H1 (cell line): ENCODE data around the gene TMEM272. TPM values are rescaled to one million over a fixed set of nuclear protein-coding genes. Genes with fewer than 3 reads are reported as not detected.

Experiments
- ASH2L ChIP-seq: fragments of 200-600, 300-600 bp; sonication (generic); IDR thresholded peaks from one replicate; pipeline ENCODE4 v1.7.1; 2017; ENCODE audit warnings: low read length
- BACH1 ChIP-seq: IDR thresholded peaks from 2 replicates; pipeline ENCODE4 v1.6.1; 2012; ENCODE audit warnings: low read length, improper control_type of control experiment
- CBX8 ChIP-seq: fragments of 300-800, 300-1000 bp; sonication (generic); IDR thresholded peaks from 2 replicates; pipeline ENCODE4 v1.7.1; 2016; ENCODE audit warnings: low read depth, low read length, borderline replicate concordance
- CREB1 ChIP-seq: IDR thresholded peaks from 2 replicates; pipeline ENCODE4 v1.6.1; 2012; ENCODE audit warnings: inconsistent platforms
- EGR1 ChIP-seq: IDR thresholded peaks from 2 replicates; pipeline ENCODE4 v1.6.1; 2011; ENCODE audit warnings: low read depth, low read length, borderline replicate concordance
- EP300 ChIP-seq, 2 experiments: IDR thresholded peaks; 1 replicate in 1 of 2; 2 replicates in 1 of 2; pipeline ENCODE4 v1.6.1; 2011 to 2012; ENCODE audit warnings: low read depth in 2 of 2, low read length in 2 of 2, mild to moderate bottlenecking in 2 of 2, borderline replicate concordance in 1 of 2, inconsistent platforms in 1 of 2, moderate library complexity in 1 of 2
- KDM4A ChIP-seq: IDR thresholded peaks from one replicate; pipeline ENCODE4 v1.7.1; 2012; ENCODE audit warnings: low read depth, mild to moderate bottlenecking, moderate library complexity, low read length, inconsistent platforms; ENCODE audit not compliant: severe bottlenecking
- KDM5A ChIP-seq: fragments of 200-600 bp; IDR thresholded peaks from 2 replicates; pipeline ENCODE4 v1.7.1; 2012; ENCODE audit warnings: mild to moderate bottlenecking, low read length, inconsistent platforms, mixed read lengths
- MAX ChIP-seq: IDR thresholded peaks from 2 replicates; pipeline ENCODE4 v1.6.1; 2012; ENCODE audit warnings: inconsistent platforms
- POLR2A ChIP-seq, 2 experiments: IDR thresholded peaks; 1 replicate in 1 of 2; 2 replicates in 1 of 2; pipeline ENCODE4 v1.6.1; 2011; ENCODE audit warnings: low read depth in 2 of 2, low read length in 2 of 2, mild to moderate bottlenecking in 2 of 2; ENCODE audit errors: control extremely low read depth in 1 of 2
- POLR2AphosphoS5 ChIP-seq: IDR thresholded peaks from 2 replicates; pipeline ENCODE4 v1.6.1; 2011; ENCODE audit warnings: low read depth, low read length
- POU5F1 ChIP-seq: IDR thresholded peaks from 2 replicates; pipeline ENCODE4 v1.6.1; 2011; ENCODE audit warnings: low read depth, mild to moderate bottlenecking, low read length, moderate library complexity
- RFX5 ChIP-seq: IDR thresholded peaks from 2 replicates; pipeline ENCODE4 v1.6.1; 2011; ENCODE audit warnings: low read depth, low read length, improper control_type of control experiment, borderline replicate concordance
- RNF2 ChIP-seq: fragments of 200-900, 300-1000 bp; sonication (generic); IDR thresholded peaks from 2 replicates; pipeline ENCODE4 v1.7.1; 2016; ENCODE audit warnings: borderline replicate concordance, low read depth, mild to moderate bottlenecking, antibody characterized with exemption, low read length; ENCODE audit not compliant: poor library complexity, severe bottlenecking; ENCODE audit errors: missing control alignments
- SIRT6 ChIP-seq: IDR thresholded peaks from one replicate; pipeline ENCODE4 v1.7.1; 2012; ENCODE audit warnings: low read length, inconsistent platforms
- SP4 ChIP-seq: IDR thresholded peaks from 2 replicates; pipeline ENCODE4 v1.6.1; 2012; ENCODE audit warnings: low read length, inconsistent platforms
- SRF ChIP-seq: IDR thresholded peaks from 2 replicates; pipeline ENCODE4 v1.6.1; 2011; ENCODE audit warnings: mild to moderate bottlenecking, low read depth, low read length, moderate library complexity
- SUZ12 ChIP-seq: fragments of 200-600 bp; sonication (generic); IDR thresholded peaks from 2 replicates; pipeline ENCODE4 v1.6.1; 2012; ENCODE audit warnings: mild to moderate bottlenecking, inconsistent platforms, low read length, moderate library complexity, mixed read lengths
- TAF1 ChIP-seq: IDR thresholded peaks from 2 replicates; pipeline ENCODE4 v1.6.1; 2011; ENCODE audit warnings: mild to moderate bottlenecking, low read depth, low read length
- TCF12 ChIP-seq: IDR thresholded peaks from 2 replicates; pipeline ENCODE4 v1.6.1; 2011; ENCODE audit warnings: low read depth, mild to moderate bottlenecking, low read length
- TEAD4 ChIP-seq: IDR thresholded peaks from 2 replicates; pipeline ENCODE4 v1.6.1; 2012; ENCODE audit warnings: low read depth, low read length, inconsistent platforms, mixed read lengths
- polyA plus RNA-seq, 7 experiments: library from polyadenylated mRNA; depleted of rRNA in 3 of 7; stranded (reverse) in 5 of 7; unstranded in 2 of 7; fragments of >200 nt in 5 of 7; fragments of 200-250 nt in 2 of 7; gene quantifications; 1 replicate in 5 of 7; 2 replicates in 1 of 7; 4 replicates in 1 of 7; pipeline versions ENCODE4 v1.2.1 to v1.2.3, GENCODE V29; 2011 to 2013; ENCODE audit warnings: missing spikeins in 2 of 7, mixed read lengths in 2 of 7
- total RNA-seq: library from RNA; stranded (reverse); fragmentation: NEBNext Ultra II Directional; extraction: Animal tissue kit (Norgen Biotek cat#: 25700); gene quantifications from 2 replicates; pipeline ENCODE4 v1.2.1, GENCODE V29; 2021

The TMEM272 gene
- total and polyA plus RNA-seq, 2 of the 8 experiments (the other 6 are each of a cell fraction or from before 2014, with no cell fraction given), result 0.05 TPM; not detected in 1

GRCh38 chr13:51844862-51845573, at the start of gene TMEM272 (continued):
- TF ChIP-seq TEAD4 (0 out of 2 replicates have a peak, but pooled peaks have one; percentile 6), SRF (no peak), CREB1 (no peak), KDM5A (no peak), SUZ12 (no peak; the same call in 1 of the 2 replicates), BACH1 (peak; percentile 88), EP300 (IDR thresholded peaks at IDR 0.05; ENCODE audit: borderline replicate concordance in 1 of 2, low read depth in 2 of 2, low read length in 2 of 2) (no peak), KDM4A (peak; percentile 34), SP4 (no peak), POU5F1 (no peak), MAX (peak; percentile 67; the same call in 1 of the 2 replicates), RFX5 (no peak), CBX8 (no peak), TCF12 (no peak), POLR2A (IDR thresholded peaks at IDR 0.05; ENCODE audit: control extremely low read depth in 1 of 2, low read depth in 2 of 2, low read length in 2 of 2) (no peak), RNF2 (no peak), EGR1 (no peak), SIRT6 (no peak), TAF1 (peak; percentile 33; the same call in 1 of the 2 replicates), ASH2L (no peak), POLR2AphosphoS5 (no peak)
